ENCODE results near the gene CSNK1G1.

- TF ChIP-seq, protein P1, sequence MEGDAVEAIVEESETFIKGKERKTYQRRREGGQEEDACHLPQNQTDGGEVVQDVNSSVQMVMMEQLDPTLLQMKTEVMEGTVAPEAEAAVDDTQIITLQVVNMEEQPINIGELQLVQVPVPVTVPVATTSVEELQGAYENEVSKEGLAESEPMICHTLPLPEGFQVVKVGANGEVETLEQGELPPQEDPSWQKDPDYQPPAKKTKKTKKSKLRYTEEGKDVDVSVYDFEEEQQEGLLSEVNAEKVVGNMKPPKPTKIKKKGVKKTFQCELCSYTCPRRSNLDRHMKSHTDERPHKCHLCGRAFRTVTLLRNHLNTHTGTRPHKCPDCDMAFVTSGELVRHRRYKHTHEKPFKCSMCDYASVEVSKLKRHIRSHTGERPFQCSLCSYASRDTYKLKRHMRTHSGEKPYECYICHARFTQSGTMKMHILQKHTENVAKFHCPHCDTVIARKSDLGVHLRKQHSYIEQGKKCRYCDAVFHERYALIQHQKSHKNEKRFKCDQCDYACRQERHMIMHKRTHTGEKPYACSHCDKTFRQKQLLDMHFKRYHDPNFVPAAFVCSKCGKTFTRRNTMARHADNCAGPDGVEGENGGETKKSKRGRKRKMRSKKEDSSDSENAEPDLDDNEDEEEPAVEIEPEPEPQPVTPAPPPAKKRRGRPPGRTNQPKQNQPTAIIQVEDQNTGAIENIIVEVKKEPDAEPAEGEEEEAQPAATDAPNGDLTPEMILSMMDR (conservative IDR thresholded peaks at IDR 0.05) = no peak
- TF ChIP-seq ZFX (IDR thresholded peaks at IDR 0.05) = no peak
Observed at GRCh38 chr15:64284042-64284441, 71.9 kb downstream of the CSNK1G1 start.
